Hematopoietic multipotent progenitor cell treated with erythropoietin and hydrocortisone succinate and interleukin-3 and kit ligand, for 15 days (in vitro differentiated cells): ENCODE results near the gene CACNA1D.

Experiments
- DNase-seq: peaks from one replicate; pipeline ENCODE4 v3.0.0-alpha.2; 2015; ENCODE audit warnings: low spot score

CACNA1D gene

DNA sequence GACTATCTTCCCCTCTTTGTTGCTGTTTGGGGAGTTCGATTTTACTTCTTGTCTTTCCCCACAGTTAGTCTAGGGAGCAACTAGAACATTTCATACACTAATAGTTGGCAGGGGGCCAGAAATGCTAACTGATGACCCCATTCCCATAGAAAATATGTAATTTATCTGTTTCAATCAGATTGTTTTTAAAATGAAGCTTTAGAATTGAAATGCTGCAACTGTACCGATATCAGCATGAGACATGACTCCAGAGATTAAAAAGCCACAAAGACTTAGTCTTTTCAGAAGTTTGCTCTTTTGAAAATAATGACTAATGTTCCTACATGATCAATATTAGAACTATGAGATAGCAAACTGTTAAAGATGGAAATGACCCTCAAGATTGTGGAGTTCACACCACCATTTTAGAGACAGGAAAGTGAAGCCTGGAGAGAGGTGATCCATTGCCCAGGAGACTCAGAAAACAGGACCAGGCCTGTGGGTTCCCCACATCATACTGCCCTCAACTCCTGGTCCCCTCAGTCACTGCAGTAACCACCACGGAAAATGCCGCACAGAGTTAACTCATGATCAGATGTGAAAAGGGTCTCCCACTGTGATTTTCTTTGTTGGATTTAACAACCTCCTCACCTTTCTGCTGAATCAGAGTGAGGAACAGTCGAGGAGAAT is 221.5 kb downstream of the CACNA1D start:
- no peak for DNase-seq

DNA sequence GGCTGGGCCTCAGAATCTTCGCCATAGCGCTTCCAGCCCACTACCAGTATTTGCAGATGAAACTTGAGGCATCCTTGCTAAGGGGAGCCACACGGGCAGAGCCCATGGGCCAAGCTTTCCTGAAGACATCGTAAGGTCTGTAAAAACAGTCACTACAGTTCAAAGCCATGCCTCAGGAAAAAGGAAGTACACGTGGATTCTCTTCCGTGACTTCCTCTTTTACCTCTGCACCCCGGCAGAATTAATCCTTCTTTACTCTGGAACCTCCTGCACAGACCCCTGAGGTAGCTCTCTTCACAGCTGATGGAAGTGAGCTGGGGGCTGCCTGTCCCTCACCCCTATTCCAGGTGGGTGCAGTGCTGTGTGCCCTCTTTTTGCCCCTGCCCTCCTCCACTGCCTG is 222.6 kb downstream of the CACNA1D start:
- no peak for DNase-seq

DNA sequence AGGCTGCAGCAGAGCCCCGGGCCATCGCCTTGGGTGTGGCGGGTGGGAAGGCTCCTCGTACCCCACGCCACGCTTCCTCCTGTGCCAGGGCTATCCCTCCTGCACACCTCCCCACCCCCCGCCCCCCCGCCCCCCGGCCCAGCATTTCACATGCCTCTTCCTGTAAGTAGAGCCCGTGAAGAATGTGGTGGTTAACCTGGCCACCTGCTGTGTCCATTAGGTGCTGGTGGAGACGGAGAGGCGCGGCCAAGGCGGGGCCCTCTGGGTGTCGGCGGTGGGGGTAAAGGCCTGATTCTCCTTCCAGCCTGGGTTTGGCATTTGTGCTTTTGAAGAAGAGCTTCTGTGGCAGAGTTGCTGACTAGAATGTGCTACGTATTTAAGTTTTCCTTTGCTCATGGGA is 224.1 kb downstream of the CACNA1D start:
- no peak for DNase-seq

DNA sequence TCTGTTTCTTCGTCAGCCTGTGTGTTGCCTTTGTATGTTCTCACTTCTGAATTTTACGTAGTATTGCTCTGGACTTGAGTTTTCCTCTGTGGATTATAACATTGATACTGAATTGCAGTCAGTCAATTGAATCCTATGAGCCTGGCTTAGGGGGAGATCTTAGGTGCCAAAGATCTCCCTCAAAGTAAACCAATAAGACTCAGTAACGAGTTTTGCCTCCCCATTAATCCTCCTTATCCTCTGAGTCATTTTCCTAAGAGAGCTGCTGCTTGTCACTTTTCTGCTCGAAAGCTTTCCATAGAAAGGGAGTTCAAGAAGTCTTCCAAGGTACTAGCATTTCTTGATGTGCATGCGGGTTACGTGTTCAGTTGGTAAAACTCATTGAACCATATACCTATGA is 225.4 kb downstream of the CACNA1D start:
- DNase-seq: no peak

GRCh38 chr3:53721187-53722119 is 227.0 kb downstream of the CACNA1D start:
- DNase-seq: no peak

DNA sequence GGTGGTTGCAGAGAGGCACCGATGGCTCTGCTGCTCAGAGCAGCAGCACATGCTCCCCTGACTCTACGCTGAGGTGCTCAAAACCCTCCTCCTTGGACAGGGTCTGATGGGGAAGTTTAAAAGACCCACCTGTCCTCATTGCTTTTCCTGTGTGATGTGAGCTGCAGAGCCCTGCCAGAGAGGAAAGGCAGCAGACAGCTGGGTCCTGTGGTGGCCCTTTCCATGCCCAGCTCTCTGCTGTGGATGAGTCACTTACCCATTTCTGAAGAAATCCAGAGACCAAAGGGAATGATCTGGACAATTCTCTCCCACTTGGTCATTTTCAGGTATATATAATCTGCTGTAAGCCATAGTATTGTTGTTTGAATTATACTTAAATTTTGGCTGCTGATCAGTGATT is 230.2 kb downstream of the CACNA1D start:
- no peak for DNase-seq

DNA sequence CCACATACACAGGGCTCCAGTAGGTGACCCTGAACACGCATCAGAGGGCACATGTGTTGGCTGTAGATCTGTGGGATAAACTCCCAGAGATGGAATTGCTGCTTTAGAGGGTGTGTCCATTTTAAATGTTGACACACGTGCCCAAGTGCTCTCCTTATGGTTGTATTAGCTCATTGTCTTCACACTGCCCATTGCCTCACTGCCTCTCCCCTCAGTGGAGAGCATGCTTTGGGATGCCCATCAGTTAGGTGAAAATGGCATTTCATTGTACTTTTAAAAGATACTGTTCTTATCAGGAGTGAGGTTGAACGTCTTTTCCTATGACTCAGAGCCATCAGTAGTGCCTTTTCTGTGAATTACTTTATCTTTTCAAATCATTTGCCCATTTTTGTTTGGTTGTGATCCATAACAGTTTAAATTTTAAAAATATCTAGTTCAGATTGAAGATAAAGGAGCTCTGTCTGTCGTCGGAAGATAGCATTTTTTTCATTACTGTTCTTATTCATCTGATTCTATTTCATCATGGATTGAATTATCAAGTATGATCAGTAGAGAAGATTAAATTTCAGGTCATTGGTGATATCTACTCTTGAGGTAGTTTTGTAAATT is 231.1 kb downstream of the CACNA1D start:
- DNase-seq: no peak

GRCh38 chr3:53726643-53727042 is 232.2 kb downstream of the CACNA1D start:
- DNase-seq: no peak

DNA sequence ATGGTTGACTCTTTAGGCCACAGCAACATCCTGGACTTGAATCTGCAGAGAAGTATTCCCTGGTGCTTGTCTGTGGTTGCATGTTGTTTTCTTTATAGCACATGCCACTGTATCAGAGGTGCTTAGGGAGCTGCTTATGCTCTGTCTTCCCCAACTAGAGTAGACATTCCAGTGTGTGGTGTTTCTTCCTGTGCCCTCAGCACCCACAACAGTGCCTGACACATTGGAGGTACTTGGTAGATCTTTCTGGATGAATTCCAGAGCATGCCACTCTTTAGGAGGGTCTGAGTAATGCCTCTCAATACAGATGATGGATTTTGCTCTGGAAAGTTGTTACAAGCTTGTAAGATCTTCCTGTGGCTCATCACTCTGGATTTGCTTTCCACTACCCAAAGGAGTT is 234.2 kb downstream of the CACNA1D start:
- DNase-seq: no peak

GRCh38 chr3:53729159-53729558 is 234.7 kb downstream of the CACNA1D start:
- no peak for DNase-seq

DNA sequence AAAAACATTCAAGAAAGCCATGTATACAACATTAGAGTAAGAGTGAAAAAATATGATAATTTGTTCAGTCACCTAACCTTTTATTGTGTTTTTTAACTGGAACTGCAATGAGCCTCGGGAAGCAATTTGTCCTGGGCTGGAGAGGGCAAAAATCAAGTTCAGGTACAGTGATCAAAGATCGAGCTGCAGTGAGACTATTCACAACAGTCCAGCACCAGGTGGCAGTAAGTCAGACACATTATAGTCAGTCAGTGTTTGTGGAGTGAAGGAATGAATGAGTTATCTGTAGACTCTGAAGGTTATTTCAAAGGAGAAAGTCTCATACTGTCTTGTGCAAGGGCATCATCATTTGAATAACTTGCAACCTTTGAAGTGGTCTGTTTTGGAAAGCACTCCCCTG is 235.2 kb downstream of the CACNA1D start:
- no peak for DNase-seq

- DNase-seq: no peak
Observed at GRCh38 chr3:53730576-53730975, 236.2 kb downstream of the CACNA1D start.

- no peak for DNase-seq
Observed at GRCh38 chr3:53731934-53732624, 237.7 kb downstream of the CACNA1D start.

- no peak for DNase-seq
Observed at GRCh38 chr3:53733446-53733845, 239.0 kb downstream of the CACNA1D start.

DNA sequence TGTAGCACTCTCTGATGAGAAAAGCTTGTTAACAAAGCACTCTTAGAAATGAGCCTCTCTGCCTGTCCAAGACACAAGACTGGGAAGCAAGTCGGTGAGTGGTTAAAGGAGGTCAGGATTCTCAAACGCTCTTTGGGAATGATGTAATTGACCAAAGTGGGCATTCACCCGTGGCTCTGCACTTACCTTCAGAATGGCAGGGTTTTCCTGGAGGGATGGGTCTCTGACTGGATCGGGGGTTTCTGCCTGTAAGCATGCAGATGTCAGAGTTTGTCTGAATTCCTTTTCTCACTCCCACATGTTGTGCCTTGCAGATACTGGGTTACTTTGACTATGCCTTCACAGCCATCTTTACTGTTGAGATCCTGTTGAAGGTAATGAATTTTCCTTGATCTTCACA is 245.6 kb downstream of the CACNA1D start:
- no peak for DNase-seq

- no peak for DNase-seq
Observed at GRCh38 chr3:53740956-53741355, 246.5 kb downstream of the CACNA1D start.

GRCh38 chr3:53744351-53744750 is 249.9 kb downstream of the CACNA1D start:
- no peak for DNase-seq

DNA sequence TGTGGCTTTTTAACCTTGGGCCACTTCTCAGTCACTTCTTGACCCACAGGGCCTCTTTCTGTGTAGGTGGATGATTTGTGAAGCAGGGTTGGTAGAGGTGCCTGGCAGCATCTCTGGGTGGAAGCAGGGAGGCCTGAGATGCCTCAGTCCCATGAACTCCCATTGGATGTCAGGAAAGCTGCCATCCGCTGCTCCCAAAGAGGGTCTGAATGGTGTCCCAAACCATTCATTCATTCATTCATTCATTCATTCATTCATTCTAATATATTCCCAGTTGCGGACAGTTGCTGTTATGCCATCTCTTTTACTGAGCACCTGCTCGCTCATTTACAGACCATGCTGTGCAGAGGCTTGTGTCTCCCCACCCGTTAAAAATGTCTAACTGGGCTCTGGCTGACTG is 253.1 kb downstream of the CACNA1D start:
- DNase-seq: no peak

GRCh38 chr3:53748512-53749271 is 254.3 kb downstream of the CACNA1D start:
- no peak for DNase-seq

DNA sequence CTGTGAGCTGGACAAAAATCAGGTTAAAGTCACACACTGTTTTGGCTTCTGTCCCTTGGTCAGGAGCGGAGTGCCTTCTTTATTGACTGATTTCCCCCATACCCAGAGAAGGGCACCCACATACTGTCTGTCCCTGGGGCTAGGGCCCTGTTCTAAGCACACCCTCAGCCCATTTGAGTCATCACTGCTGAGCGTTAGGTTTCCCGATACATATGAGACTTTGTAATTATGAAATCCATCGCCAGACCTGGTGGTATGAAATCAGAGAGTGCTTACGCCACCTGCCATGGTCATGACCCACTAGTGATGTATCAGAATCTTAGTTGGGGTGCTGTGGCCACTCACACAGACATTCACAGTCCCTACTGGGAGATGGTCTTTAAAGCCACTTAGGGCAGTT is 255.0 kb downstream of the CACNA1D start:
- no peak for DNase-seq
